WI38 (cell line): Measurements from ENCODE around the gene GALNT3.

ENCODE experiments used
- H3K4me3 ChIP-seq: 2 replicates; pipeline ENCODE4 v1.5.1; 2011; ENCODE audit warnings: low read depth, mild to moderate bottlenecking, control low read depth, low read length
- TF ChIP-seq, protein P1 (sequence below): IDR thresholded peaks from 2 replicates; pipeline ENCODE4 v1.5.1; 2012; ENCODE audit warnings: low read depth, mild to moderate bottlenecking, control low read depth, low read length

Gene GALNT3

DNA sequence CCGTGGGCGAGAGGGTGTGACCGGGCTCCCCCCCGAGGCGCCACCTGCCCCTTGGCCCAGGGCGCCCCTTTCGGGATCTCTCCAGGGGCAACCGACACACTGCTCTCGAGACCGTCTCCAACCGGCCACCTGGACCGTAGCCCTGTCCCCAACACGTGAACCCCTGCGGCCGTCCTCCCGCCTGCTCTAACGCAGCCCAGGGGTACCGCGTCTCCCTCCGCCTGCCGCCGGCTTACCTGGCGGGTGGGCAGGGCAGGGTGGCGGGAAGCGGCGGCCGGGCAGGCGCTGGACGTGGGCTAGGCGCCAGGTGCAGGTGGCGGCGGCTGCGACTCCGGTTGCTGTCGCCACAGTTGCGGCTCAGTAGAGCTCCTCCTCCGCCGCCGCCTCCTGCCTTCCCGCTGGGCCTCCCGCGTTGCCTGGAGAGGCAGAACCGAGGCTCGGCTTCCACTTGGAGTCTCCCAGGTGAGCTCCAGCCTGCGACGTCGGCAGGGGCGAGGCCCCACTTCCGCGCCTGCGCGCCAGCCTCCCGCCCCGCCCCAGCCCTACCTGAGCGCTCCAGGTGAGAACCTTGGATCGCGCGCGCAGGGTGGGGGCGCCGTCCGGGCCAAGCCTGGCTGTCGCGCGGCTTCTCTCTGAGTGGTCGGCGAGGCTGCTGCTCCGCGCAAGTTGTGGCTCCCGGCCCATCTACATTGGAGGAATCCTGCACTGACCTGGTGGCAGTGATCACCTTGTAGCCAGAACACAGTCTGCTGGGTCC lies at the start of gene GALNT3:
Gene GALNT3, minus strand, starts transcription at position 469 of the 757 bp plus-strand sequence. CDS start 23,547 bp downstream, outside the sequence.
- TF ChIP-seq, protein P1, sequence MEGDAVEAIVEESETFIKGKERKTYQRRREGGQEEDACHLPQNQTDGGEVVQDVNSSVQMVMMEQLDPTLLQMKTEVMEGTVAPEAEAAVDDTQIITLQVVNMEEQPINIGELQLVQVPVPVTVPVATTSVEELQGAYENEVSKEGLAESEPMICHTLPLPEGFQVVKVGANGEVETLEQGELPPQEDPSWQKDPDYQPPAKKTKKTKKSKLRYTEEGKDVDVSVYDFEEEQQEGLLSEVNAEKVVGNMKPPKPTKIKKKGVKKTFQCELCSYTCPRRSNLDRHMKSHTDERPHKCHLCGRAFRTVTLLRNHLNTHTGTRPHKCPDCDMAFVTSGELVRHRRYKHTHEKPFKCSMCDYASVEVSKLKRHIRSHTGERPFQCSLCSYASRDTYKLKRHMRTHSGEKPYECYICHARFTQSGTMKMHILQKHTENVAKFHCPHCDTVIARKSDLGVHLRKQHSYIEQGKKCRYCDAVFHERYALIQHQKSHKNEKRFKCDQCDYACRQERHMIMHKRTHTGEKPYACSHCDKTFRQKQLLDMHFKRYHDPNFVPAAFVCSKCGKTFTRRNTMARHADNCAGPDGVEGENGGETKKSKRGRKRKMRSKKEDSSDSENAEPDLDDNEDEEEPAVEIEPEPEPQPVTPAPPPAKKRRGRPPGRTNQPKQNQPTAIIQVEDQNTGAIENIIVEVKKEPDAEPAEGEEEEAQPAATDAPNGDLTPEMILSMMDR: no peak
- 0 out of 2 replicates have a peak within 1 kb of the TSS, but pooled peaks have one; percentile 7 for H3K4me3 ChIP-seq

DNA sequence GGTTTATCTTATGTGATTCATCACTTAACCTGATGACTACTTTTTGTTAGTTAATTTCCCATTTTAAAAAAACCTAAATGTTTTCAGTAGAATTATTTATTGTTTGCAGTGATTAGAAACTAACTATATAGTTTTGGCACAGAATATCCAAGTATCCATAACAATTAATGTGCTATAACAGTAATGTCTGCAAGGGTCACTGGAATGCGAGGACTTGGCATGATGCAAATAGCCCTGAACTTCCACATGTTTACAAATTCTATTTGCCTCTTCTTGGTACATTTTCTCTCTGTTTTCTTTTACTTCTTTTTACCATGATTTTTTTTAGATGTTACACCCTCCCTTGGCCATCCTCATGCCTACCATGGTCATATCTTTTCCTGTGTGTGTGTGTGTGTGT lies 49.3 kb upstream of the GALNT3 start:
- TF ChIP-seq, protein P1: no peak
- no peak overlapping the region for H3K4me3 ChIP-seq

DNA sequence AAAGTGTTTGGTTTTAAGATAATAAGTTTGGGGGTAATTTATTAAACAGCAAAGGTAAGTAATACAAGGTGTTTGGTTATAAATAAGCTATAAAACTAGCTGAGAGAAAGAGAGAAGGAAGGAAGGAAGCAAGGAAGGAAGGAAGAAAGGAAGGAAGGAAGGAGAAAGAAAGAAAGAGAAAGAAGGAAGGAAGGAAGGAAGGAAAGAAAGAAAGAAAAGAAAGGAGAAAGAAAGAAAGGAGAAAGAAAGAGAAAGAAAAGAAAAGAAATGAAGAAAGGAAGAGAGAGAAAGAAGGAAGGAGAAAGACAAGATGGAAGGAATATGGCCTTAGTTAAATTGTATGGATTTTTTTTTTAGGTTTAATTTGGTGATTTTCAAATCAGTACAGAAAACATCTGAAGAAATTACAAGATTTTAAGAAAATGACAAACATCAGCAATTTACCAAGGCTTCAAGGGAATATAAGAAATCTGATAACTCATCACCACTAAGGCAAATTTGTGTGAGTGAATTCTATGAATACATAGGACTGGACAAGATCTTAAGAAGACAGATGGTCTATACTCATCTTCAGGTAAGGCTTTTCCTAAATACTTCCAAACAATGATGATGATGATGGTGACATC lies 46.4 kb upstream of the GALNT3 start:
- no peak overlapping the region for H3K4me3 ChIP-seq
- TF ChIP-seq, protein P1: no peak

DNA sequence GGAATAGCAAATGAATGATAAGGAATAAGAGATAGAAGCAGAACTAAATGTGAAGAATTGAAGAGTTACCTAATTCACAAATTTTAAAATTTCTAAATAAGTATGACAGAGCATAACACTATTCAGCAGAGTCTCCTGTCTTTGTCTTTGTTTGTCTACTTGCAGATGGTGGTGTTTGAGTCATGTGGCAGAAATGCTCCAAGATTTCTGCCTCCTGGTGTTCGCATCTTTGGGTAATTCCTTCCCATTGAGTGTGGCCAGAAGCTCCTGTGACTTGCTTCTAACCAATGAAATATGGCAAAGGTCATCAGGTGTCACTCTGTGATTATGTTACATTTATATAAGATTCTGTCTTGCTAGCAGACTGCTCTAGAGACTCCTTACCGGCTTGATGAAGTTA lies 45.6 kb upstream of the GALNT3 start:
- TF ChIP-seq, protein P1: no peak
- H3K4me3 ChIP-seq: no peak overlapping the region

DNA sequence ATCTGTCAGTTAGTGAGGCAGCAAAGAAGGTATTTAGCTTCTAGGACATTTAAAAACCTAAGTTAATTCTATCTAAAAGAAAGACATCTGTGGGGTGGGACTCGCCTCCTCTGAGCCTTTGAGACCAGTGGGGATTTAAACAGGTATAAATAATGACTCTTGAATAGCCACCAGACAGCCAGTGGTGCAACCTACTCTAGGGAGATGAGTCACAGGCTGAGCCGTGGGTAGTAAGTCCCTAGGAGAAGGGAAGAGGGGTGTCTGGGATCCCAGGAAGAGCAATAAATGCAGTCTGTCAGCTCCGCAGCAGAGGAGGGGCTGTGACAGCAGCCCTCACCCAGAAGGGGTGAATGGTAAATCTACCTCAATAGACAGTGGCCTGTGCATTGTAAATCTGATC lies 43.1 kb upstream of the GALNT3 start:
- no peak overlapping the region for H3K4me3 ChIP-seq
- TF ChIP-seq, protein P1: no peak

DNA sequence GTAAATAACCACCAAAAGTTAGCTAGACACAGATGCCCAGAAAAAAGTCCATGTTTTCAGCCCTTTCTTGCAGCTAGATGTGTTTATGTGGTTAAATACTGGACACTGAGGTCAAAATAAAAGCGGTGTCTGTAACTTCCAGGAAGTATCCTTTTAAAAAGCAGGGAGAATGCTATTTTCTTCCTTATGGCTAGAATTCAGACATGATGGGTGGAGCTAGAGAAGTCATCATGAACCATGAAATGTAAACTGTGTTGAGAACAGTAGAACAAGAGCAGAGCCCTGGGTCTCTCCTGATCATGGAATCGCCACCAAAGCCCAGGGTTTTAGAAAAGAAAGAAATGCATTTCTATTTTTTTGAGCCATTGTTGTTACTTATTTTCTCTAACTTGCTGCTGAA lies 41.3 kb upstream of the GALNT3 start:
- H3K4me3 ChIP-seq: no peak overlapping the region
- TF ChIP-seq, protein P1: no peak

DNA sequence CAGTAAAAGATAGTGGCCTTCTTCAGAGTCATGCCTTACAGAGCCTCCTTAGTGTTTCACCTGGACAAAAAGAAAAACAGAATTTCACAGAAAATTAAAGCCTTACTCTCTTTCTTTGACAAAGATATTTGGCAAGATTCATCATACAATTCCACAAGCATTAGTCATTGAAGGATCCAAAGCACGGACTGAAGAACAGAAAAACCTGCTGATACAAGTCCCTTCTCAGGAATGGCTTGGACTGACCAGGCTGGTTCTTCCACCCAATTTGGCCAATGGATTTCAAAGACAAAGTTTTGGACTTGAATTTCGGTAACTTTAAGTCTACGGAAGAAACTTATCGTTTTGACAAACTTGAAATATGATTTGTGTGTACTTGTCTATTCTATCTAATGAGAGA lies 39.1 kb upstream of the GALNT3 start:
- TF ChIP-seq, protein P1: no peak
- H3K4me3 ChIP-seq: no peak overlapping the region
